GM10248 (cell line): Measurements from ENCODE around the gene HELZ.

Experiments
- CTCF ChIA-PET: fragments of 300-600 bp; sonication (Branson Sonifier 250); formaldehyde crosslinking; extraction: SDS; loops from one replicate; lab custom pipeline; 2021; ENCODE audit warnings: antibody characterized with exemption; lab: Yijun Ruan, JAX
- POLR2A ChIA-PET: fragments of 350-650 bp; sonication (Branson Sonifier 250); formaldehyde crosslinking; extraction: SDS; loops from one replicate; lab custom pipeline; 2020; ENCODE audit warnings: antibody characterized with exemption; lab: Yijun Ruan, JAX
- DNase-seq: peaks from one replicate; pipeline ENCODE4 v3.0.0; 2012; ENCODE audit errors: extremely low spot score
- CTCF ChIP-seq: IDR thresholded peaks from 2 replicates; pipeline ENCODE4 v1.5.1; 2012; ENCODE audit warnings: mild to moderate bottlenecking, low read depth; ENCODE audit errors: extremely low read depth, missing control alignments, control extremely low read depth

HELZ gene

GRCh38 chr17:67183531-67183930 lies 61.5 kb downstream of the HELZ start:
- POLR2A ChIA-PET = no interaction called here
- no peak for TF ChIP-seq CTCF
- no peak for DNase-seq
- CTCF ChIA-PET = no interaction called here

- no peak for TF ChIP-seq CTCF
- DNase-seq = no peak
- ChIA-PET POLR2A (no interaction called here), CTCF (interaction anchor here (1.3 to 1.5 kb wide), 2 partner anchors 13 to 23 kb away, joined by 3 to 4 read pairs; no protein-coding TSS in a partner anchor)
Measured at GRCh38 chr17:67181825-67182224, 63.2 kb downstream of the HELZ start.

- POLR2A ChIA-PET = no interaction called here
- TF ChIP-seq CTCF = no peak
- CTCF ChIA-PET = interaction anchor here (1.3 to 1.5 kb wide), 2 partner anchors 14 to 22 kb away, joined by 3 to 4 read pairs; no protein-coding TSS in a partner anchor
- no peak for DNase-seq
Measured at GRCh38 chr17:67180275-67180674, 64.7 kb downstream of the HELZ start.

- no peak for DNase-seq
- CTCF ChIA-PET = interaction anchor here (0.9 to 2.8 kb wide), 6 partner anchors 9 to 97 kb away, joined by 3 to 8 read pairs (median 4); no protein-coding TSS in a partner anchor
- POLR2A ChIA-PET = interaction anchor here (0.7 kb wide), 1 partner anchor 229 kb away, joined by 4 read pairs; no protein-coding TSS in a partner anchor
- TF ChIP-seq CTCF = no peak
Measured at GRCh38 chr17:67178555-67178954, 66.4 kb downstream of the HELZ start.

- POLR2A ChIA-PET = no interaction called here
- CTCF ChIA-PET = interaction anchor here (1.1 to 2.8 kb wide), 6 partner anchors 8 to 35 kb away, joined by 3 to 8 read pairs (median 4); no protein-coding TSS in a partner anchor
- no peak for DNase-seq
- no peak for TF ChIP-seq CTCF
Measured at GRCh38 chr17:67177732-67178131, 67.3 kb downstream of the HELZ start.

- DNase-seq = no peak
- CTCF ChIA-PET = no interaction called here
- POLR2A ChIA-PET = no interaction called here
- no peak for TF ChIP-seq CTCF
Measured at GRCh38 chr17:67174190-67174589, 70.8 kb downstream of the HELZ start.
